OCI-LY7 (cell line): ENCODE results near the gene THAP7. TPM values are rescaled to one million over a fixed set of nuclear protein-coding genes. Genes with fewer than 3 reads are reported as not detected.

Experiments used
- BruUV-seq: library from RNA; stranded (reverse); fragments of 400-500 nt; replicated peaks from 2 replicates; lab custom pipeline; 2021; lab: Mats Ljungman, UMichigan
- CTCF ChIA-PET: fragments of 300-600 bp; sonication (Branson Sonifier 250); formaldehyde crosslinking; loops from one replicate; lab custom pipeline; 2022; ENCODE audit warnings: antibody characterized with exemption; ENCODE audit not compliant: unreplicated experiment; lab: Charles Lee
- POLR2A ChIA-PET: fragments of 300-600 bp; sonication (Branson Sonifier 250); formaldehyde crosslinking; loops from one replicate; lab custom pipeline; 2022; ENCODE audit warnings: antibody characterized with exemption; lab: Charles Lee
- DNase-seq: peaks from one replicate; pipeline ENCODE4 v3.0.0-alpha.2; 2015; ENCODE audit warnings: low spot score
- H2AFZ ChIP-seq: fragments of 200-600 bp; sonication (generic), shearing (Covaris generic); 2 replicates; pipeline ENCODE4 v1.6.1; 2014; ENCODE audit warnings: mild to moderate bottlenecking, antibody characterized with exemption, low read length, moderate library complexity
- H3K27ac ChIP-seq: fragments of 200-600 bp; sonication (generic); 2 replicates; pipeline ENCODE4 v1.5.1; 2014; ENCODE audit warnings: mixed run types, low read depth, mild to moderate bottlenecking, moderate library complexity, low read length, inconsistent platforms; ENCODE audit not compliant: poor library complexity, severe bottlenecking
- H3K36me3 ChIP-seq: fragments of 200-600 bp; sonication (generic); 2 replicates; pipeline ENCODE4 v1.6.1; 2014; ENCODE audit warnings: mild to moderate bottlenecking, antibody characterized with exemption, low read length, moderate library complexity, mixed read lengths; ENCODE audit not compliant: insufficient read depth
- H3K4me1 ChIP-seq: fragments of 200-600 bp; sonication (generic); 2 replicates; pipeline ENCODE4 v1.5.1; 2014; ENCODE audit warnings: mild to moderate bottlenecking, low read length; ENCODE audit not compliant: insufficient read depth, poor library complexity, severe bottlenecking
- H3K4me2 ChIP-seq: fragments of 200-600 bp; sonication (generic); 2 replicates; pipeline ENCODE4 v1.6.1; 2014; ENCODE audit warnings: mild to moderate bottlenecking, low read length
- H3K4me3 ChIP-seq: fragments of 200-600 bp; sonication (generic); 2 replicates; pipeline ENCODE4 v1.5.1; 2014; ENCODE audit warnings: mild to moderate bottlenecking, low read depth, low read length; ENCODE audit not compliant: poor library complexity, severe bottlenecking
- H3K79me2 ChIP-seq: fragments of 200-600 bp; sonication (generic); 2 replicates; pipeline ENCODE4 v1.6.1; 2016; ENCODE audit warnings: low read depth, mild to moderate bottlenecking, low read length, moderate library complexity, mixed read lengths; ENCODE audit not compliant: insufficient read depth
- H3K9me2 ChIP-seq: fragments of 200-600 bp; sonication (generic); 2 replicates; pipeline ENCODE4 v1.6.1; 2016; ENCODE audit warnings: mild to moderate bottlenecking, low read length, mixed read lengths; ENCODE audit not compliant: insufficient read depth
- H3K9me3 ChIP-seq: fragments of 200-600 bp; sonication (generic); 2 replicates; pipeline ENCODE4 v1.6.1; 2014; ENCODE audit warnings: mild to moderate bottlenecking, mixed run types, low read length, mixed read lengths
- H4K20me1 ChIP-seq: fragments of 200-600 bp; sonication (generic); 2 replicates; pipeline ENCODE4 v1.6.1; 2014; ENCODE audit warnings: mild to moderate bottlenecking, antibody characterized with exemption, low read length, moderate library complexity, mixed read lengths; ENCODE audit not compliant: insufficient read depth
- CTCF ChIP-seq: fragments of 200-600 bp; sonication (generic); conservative IDR thresholded peaks from 2 replicates; pipeline ENCODE4 v1.5.1; 2014; ENCODE audit warnings: mild to moderate bottlenecking, antibody characterized with exemption, low read length, moderate library complexity, mixed read lengths
- EZH2phosphoT487 ChIP-seq: fragments of 200-600 bp; sonication (generic); IDR thresholded peaks from 2 replicates; pipeline ENCODE4 v1.6.1; 2018; ENCODE audit warnings: low read depth, borderline replicate concordance, mild to moderate bottlenecking, mixed run types, antibody characterized with exemption, low read length, moderate library complexity, mixed read lengths
- intact Hi-C: fragments of 100-400 bp; cut with micrococcal nuclease; formaldehyde crosslinking; loops from one replicate; pipeline ENCODE4 v1.10.0; 2022; ENCODE audit not compliant: unreplicated experiment
- total RNA-seq, 2 experiments: library from RNA; depleted of rRNA in 1 of 2; stranded (reverse); fragments of >200 nt in 1 of 2; shearing (Covaris generic) in 1 of 2; gene quantifications; 2 replicates each; pipeline ENCODE4 v1.2.3, GENCODE V29; 2014 to 2022

THAP7 gene
- total RNA-seq, 2 experiments from 2014 or later: 36.3 to 73.0 TPM

- Histone ChIP-seq H3K4me1 (peaks cover 4% of the 10 kb centered on the region), H3K79me2 (no peaks in the 10 kb centered on the region), H3K4me3 (no peak overlapping the region), H3K4me2 (no peak overlapping the region), H4K20me1 (no peaks in the 10 kb centered on the region), H3K9me2 (no peaks in the 10 kb centered on the region), H2AFZ (no peak overlapping the region), H3K27ac (no peak overlapping the region), H3K36me3 (no peaks in the 10 kb centered on the region), H3K9me3 (no peaks in the 10 kb centered on the region)
- no TSS peak for BruUV-seq
- TF ChIP-seq CTCF (peak; percentile 78), EZH2phosphoT487 (no peak)
- ChIA-PET CTCF (interaction anchor here (0.9 to 1.5 kb wide), 2 partner anchors 9 to 31 kb away, joined by 3 to 6 read pairs; no protein-coding TSS in a partner anchor), POLR2A (interaction anchor here (1.1 kb wide), 1 partner anchor 18 kb away, joined by 3 read pairs; no protein-coding TSS in a partner anchor)
- intact Hi-C loops: loop anchor here (10.0 kb wide), 1 partner anchor 74 kb away; no protein-coding TSS in a partner anchor
- peak; percentile 56 for DNase-seq
Measured at GRCh38 chr22:21020802-21021429, 19.0 kb upstream of the THAP7 start.

- no TSS peak for BruUV-seq
- no peak for DNase-seq
Measured at GRCh38 chr22:21018314-21018713, 16.4 kb upstream of the THAP7 start.

More at GRCh38 chr22:21018314-21018713, 16.4 kb upstream of the THAP7 start:
- Histone ChIP-seq H3K4me2 (no peak overlapping the region), H2AFZ (no peak overlapping the region), H4K20me1 (no peaks in the 10 kb centered on the region), H3K9me3 (no peaks in the 10 kb centered on the region), H3K4me3 (no peak overlapping the region), H3K4me1 (peaks cover 12% of the 10 kb centered on the region), H3K79me2 (no peaks in the 10 kb centered on the region), H3K9me2 (no peaks in the 10 kb centered on the region), H3K27ac (no peak overlapping the region), H3K36me3 (no peaks in the 10 kb centered on the region)
- CTCF ChIA-PET: no interaction called here
- POLR2A ChIA-PET: no interaction called here
- intact Hi-C loops: no loop called here
- no peak for TF ChIP-seq EZH2phosphoT487
- no peak for TF ChIP-seq CTCF
